Measurements from ENCODE around the gene PRDM16. TPM values are rescaled to one million over a fixed set of nuclear protein-coding genes. Genes with fewer than 3 reads are reported as not detected.

PRDM16 gene
- polyA plus RNA-seq, 1 donor from 2014 or later, result 0.21 TPM

DNA sequence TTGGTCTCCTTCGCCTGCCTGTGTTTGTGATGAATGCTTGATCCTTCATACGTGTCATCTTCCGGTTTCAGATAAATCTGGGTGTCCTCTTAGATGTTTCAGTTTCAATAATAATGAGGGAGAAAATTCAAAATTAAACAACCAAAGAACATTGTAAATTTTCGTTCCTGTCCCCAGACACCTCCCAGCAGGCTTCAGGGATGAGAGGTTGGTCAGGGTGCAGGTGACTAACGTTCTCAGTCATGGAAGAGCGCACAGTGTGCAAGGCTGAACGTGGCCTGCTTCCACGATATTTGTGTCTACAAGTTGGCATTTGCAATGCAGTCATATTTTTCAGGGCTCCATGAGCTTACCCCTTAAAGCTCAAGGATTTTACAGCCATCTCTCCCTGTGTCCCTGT is 238.4 kb downstream of the PRDM16 start:
- H3K27ac ChIP-seq (ENCODE audit: low read length), result no peak overlapping the region
- H3K4me2 ChIP-seq (ENCODE audit: low read length), result no peak overlapping the region
- H3K9me3 ChIP-seq (ENCODE audit: low read length), result no peaks in the 10 kb centered on the region
- peaks cover 3% of the 10 kb centered on the region for H3K79me2 ChIP-seq (replicated peaks; ENCODE audit: insufficient read depth, low read length)
- no peaks in the 10 kb centered on the region for H3K36me3 ChIP-seq (ENCODE audit: insufficient read depth, low read length)
- H3K9ac ChIP-seq (ENCODE audit: low read length), result no peak overlapping the region
- H4K20me1 ChIP-seq (ENCODE audit: insufficient read depth), result no peaks in the 10 kb centered on the region
- H2AFZ ChIP-seq (ENCODE audit: low read depth, low read length), result no peak overlapping the region
- H3F3A ChIP-seq (ENCODE audit: insufficient read depth, low read length, poor library complexity, severe bottlenecking), result no peaks in the 10 kb centered on the region
- H3K4me3 ChIP-seq (ENCODE audit: low read length), result no peak overlapping the region
- no peak for TF ChIP-seq CTCF (IDR thresholded peaks at IDR 0.05; ENCODE audit: poor library complexity, severe bottlenecking)
- TF ChIP-seq TAF1 (IDR thresholded peaks at IDR 0.05; ENCODE audit: low read depth), result no peak
- TF ChIP-seq POLR2AphosphoS5 (IDR thresholded peaks at IDR 0.05), result no peak
- TF ChIP-seq, protein P1, sequence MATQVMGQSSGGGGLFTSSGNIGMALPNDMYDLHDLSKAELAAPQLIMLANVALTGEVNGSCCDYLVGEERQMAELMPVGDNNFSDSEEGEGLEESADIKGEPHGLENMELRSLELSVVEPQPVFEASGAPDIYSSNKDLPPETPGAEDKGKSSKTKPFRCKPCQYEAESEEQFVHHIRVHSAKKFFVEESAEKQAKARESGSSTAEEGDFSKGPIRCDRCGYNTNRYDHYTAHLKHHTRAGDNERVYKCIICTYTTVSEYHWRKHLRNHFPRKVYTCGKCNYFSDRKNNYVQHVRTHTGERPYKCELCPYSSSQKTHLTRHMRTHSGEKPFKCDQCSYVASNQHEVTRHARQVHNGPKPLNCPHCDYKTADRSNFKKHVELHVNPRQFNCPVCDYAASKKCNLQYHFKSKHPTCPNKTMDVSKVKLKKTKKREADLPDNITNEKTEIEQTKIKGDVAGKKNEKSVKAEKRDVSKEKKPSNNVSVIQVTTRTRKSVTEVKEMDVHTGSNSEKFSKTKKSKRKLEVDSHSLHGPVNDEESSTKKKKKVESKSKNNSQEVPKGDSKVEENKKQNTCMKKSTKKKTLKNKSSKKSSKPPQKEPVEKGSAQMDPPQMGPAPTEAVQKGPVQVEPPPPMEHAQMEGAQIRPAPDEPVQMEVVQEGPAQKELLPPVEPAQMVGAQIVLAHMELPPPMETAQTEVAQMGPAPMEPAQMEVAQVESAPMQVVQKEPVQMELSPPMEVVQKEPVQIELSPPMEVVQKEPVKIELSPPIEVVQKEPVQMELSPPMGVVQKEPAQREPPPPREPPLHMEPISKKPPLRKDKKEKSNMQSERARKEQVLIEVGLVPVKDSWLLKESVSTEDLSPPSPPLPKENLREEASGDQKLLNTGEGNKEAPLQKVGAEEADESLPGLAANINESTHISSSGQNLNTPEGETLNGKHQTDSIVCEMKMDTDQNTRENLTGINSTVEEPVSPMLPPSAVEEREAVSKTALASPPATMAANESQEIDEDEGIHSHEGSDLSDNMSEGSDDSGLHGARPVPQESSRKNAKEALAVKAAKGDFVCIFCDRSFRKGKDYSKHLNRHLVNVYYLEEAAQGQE (IDR thresholded peaks at IDR 0.05; ENCODE audit: borderline replicate concordance), result no peak
- TF ChIP-seq RAD21 (conservative IDR thresholded peaks at IDR 0.05), result no peak
- no peak for TF ChIP-seq MXI1 (conservative IDR thresholded peaks at IDR 0.05; ENCODE audit: poor library complexity, severe bottlenecking)
- no peak for TF ChIP-seq SMC3 (conservative IDR thresholded peaks at IDR 0.05; ENCODE audit: poor library complexity)
- no peak for TF ChIP-seq EZH2 (IDR thresholded peaks at IDR 0.05; ENCODE audit: borderline replicate concordance, insufficient read depth, low read length, poor library complexity, severe bottlenecking)
- no peak for TF ChIP-seq EP300 (conservative IDR thresholded peaks at IDR 0.05; ENCODE audit: poor library complexity, severe bottlenecking)
- no peaks in the 10 kb centered on the region for H3K27me3 ChIP-seq (ENCODE audit: insufficient read depth, low read depth, low read length)
- no peaks in the 10 kb centered on the region for H3K9me2 ChIP-seq (ENCODE audit: insufficient read depth, low read length)

DNA sequence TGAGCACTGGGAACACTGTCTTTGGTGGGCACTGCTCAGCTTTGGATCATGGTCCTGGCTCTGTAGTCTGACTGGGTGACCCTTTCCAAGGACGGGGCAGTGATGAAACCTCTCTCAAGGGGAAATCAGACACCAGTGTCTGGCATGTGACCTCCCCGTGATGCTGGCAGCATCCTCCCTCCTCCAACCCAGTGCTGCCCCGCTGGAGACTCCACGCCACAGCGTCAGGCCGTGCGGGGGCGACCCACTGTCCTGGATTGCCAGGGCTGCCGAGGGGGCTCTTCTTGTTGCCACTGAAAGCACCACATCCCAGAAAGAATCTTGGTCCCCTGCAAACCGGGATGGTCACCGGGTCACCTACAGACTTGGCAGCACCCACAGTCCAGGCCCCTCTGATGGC is 239.1 kb downstream of the PRDM16 start:
- Histone ChIP-seq H3K4me3 (ENCODE audit: low read length) (no peak overlapping the region), H3K9ac (ENCODE audit: low read length) (no peak overlapping the region), H3K27ac (ENCODE audit: low read length) (no peak overlapping the region), H4K20me1 (ENCODE audit: insufficient read depth) (no peaks in the 10 kb centered on the region), H3K79me2 (replicated peaks; ENCODE audit: insufficient read depth, low read length) (peaks cover 2% of the 10 kb centered on the region), H3K36me3 (ENCODE audit: insufficient read depth, low read length) (no peaks in the 10 kb centered on the region), H3K9me3 (ENCODE audit: low read length) (no peaks in the 10 kb centered on the region), H3K4me2 (ENCODE audit: low read length) (no peak overlapping the region), H2AFZ (ENCODE audit: low read depth, low read length) (no peak overlapping the region), H3F3A (ENCODE audit: insufficient read depth, low read length, poor library complexity, severe bottlenecking) (no peaks in the 10 kb centered on the region), H3K27me3 (ENCODE audit: insufficient read depth, low read depth, low read length) (no peaks in the 10 kb centered on the region), H3K9me2 (ENCODE audit: insufficient read depth, low read length) (no peaks in the 10 kb centered on the region)
- TF ChIP-seq TAF1 (IDR thresholded peaks at IDR 0.05; ENCODE audit: low read depth) (no peak), EZH2 (IDR thresholded peaks at IDR 0.05; ENCODE audit: borderline replicate concordance, insufficient read depth, low read length, poor library complexity, severe bottlenecking) (no peak), EP300 (conservative IDR thresholded peaks at IDR 0.05; ENCODE audit: poor library complexity, severe bottlenecking) (no peak), RAD21 (conservative IDR thresholded peaks at IDR 0.05) (no peak), CTCF (IDR thresholded peaks at IDR 0.05; ENCODE audit: poor library complexity, severe bottlenecking) (no peak)

Data from neural cell (in vitro differentiated cells).